Activated naive CD4-positive, alpha-beta T cell treated with Interleukin-2 at 50 U/mL for 16 hours (primary cell): ENCODE measurements around the gene ENO1.
"Not testable (repeated sequence)": the region's sequence is repeated elsewhere in the genome, so short reads cannot be mapped to it uniquely, and the experiment has no call there.

Experiments
- DNase-seq: peaks from one replicate; pipeline ENCODE4 v3.0.0-alpha.2; 2020

The ENO1 gene

GRCh38 chr1:8878448-8878697 lies at the start of gene ENO1:
Gene ENO1, minus strand, starts transcription at chr1:8878686. Its CDS starts 3,778 bp downstream, at chr1:8874908.
- no peak for DNase-seq

- DNase-seq, result no peak
These were observed 48.5 kb upstream of the ENO1 start for GRCh38 chr1:8926707-8927694.

GRCh38 chr1:8925960-8926359 lies 47.5 kb upstream of the ENO1 start:
- no peak for DNase-seq

GRCh38 chr1:8925406-8925805 lies 46.9 kb upstream of the ENO1 start:
- no peak for DNase-seq

- DNase-seq, result no peak
These were observed 44.5 kb upstream of the ENO1 start for GRCh38 chr1:8922962-8923361.

GRCh38 chr1:8917536-8917935 lies 39.0 kb upstream of the ENO1 start:
- not testable (repeated sequence) for DNase-seq

GRCh38 chr1:8915446-8915845 lies 37.0 kb upstream of the ENO1 start:
- no peak for DNase-seq

GRCh38 chr1:8914466-8914865 lies 36.0 kb upstream of the ENO1 start:
- DNase-seq, result no peak

GRCh38 chr1:8913457-8913856 lies 35.0 kb upstream of the ENO1 start:
- DNase-seq, result no peak

- no peak for DNase-seq
These were observed 33.2 kb upstream of the ENO1 start for GRCh38 chr1:8911416-8912309.

GRCh38 chr1:8910914-8911313 lies 32.4 kb upstream of the ENO1 start:
- DNase-seq, result no peak

- no peak for DNase-seq
These were observed 31.8 kb upstream of the ENO1 start for GRCh38 chr1:8910331-8910730.

GRCh38 chr1:8908388-8909151 lies 30.1 kb upstream of the ENO1 start:
- no peak for DNase-seq

GRCh38 chr1:8905582-8906191 lies 27.2 kb upstream of the ENO1 start:
- DNase-seq, result no peak

- no peak for DNase-seq
These were observed 25.6 kb upstream of the ENO1 start for GRCh38 chr1:8903908-8904650.

- DNase-seq, result no peak
These were observed 24.9 kb upstream of the ENO1 start for GRCh38 chr1:8903410-8903809.

- DNase-seq, result no peak
These were observed 24.3 kb upstream of the ENO1 start for GRCh38 chr1:8902765-8903164.

- DNase-seq, result not testable (repeated sequence)
These were observed 22.2 kb upstream of the ENO1 start for GRCh38 chr1:8900684-8901083.

GRCh38 chr1:8899046-8899445 lies 20.6 kb upstream of the ENO1 start:
- no peak for DNase-seq

- DNase-seq, result not testable (repeated sequence)
These were observed 19.9 kb upstream of the ENO1 start for GRCh38 chr1:8898418-8898817.

GRCh38 chr1:8897505-8897904 lies 19.0 kb upstream of the ENO1 start:
- DNase-seq, result not testable (repeated sequence)

GRCh38 chr1:8896775-8897174 lies 18.3 kb upstream of the ENO1 start:
- not testable (repeated sequence) for DNase-seq
